GM23338 (cell line): ENCODE measurements around the gene CIDEB. TPM values are rescaled to one million over a fixed set of nuclear protein-coding genes. Genes with fewer than 3 reads are reported as not detected.

Source experiments
- ATAC-seq: fragments of 200-7000 bp; cut with Tn5 transposase; 3 replicates; pipeline ENCODE4 v1.9.1; 2020
- DNase-seq: peaks from one replicate; pipeline ENCODE4 v3.0.0-alpha.2; 2015; ENCODE audit warnings: low spot score
- H2AFZ ChIP-seq: fragments of 200-600 bp; sonication (generic); 2 replicates; pipeline ENCODE4 v1.8.0; 2016; ENCODE audit warnings: antibody characterized with exemption, mild to moderate bottlenecking, moderate library complexity
- H3F3A ChIP-seq: fragments of 200-600 bp; sonication (generic); replicated peaks from 2 replicates; pipeline ENCODE4 v1.8.0; 2017; ENCODE audit warnings: antibody characterized with exemption, mixed run types, low read depth
- H3K27ac ChIP-seq: fragments of 200-600 bp; sonication (generic); 2 replicates; pipeline ENCODE4 v1.6.1; 2016; ENCODE audit warnings: low read depth
- H3K27me3 ChIP-seq: fragments of 200-600 bp; sonication (generic); 2 replicates; pipeline ENCODE4 v1.8.0; 2016; ENCODE audit warnings: mild to moderate bottlenecking, mixed run types, moderate library complexity; ENCODE audit not compliant: insufficient read depth
- H3K36me3 ChIP-seq: fragments of 200-600 bp; sonication (generic); 2 replicates; pipeline ENCODE4 v1.8.0; 2016; ENCODE audit warnings: mild to moderate bottlenecking; ENCODE audit not compliant: insufficient read depth
- H3K4me1 ChIP-seq: fragments of 200-600 bp; sonication (generic); 2 replicates; pipeline ENCODE4 v1.8.0; 2016; ENCODE audit warnings: mild to moderate bottlenecking, moderate library complexity; ENCODE audit not compliant: insufficient read depth
- H3K4me2 ChIP-seq: fragments of 200-600 bp; sonication (generic); 2 replicates; pipeline ENCODE4 v1.7.1; 2017; ENCODE audit warnings: mixed run types
- H3K4me3 ChIP-seq: fragments of 200-600 bp; sonication (generic); 2 replicates; pipeline ENCODE4 v1.6.1; 2016; ENCODE audit warnings: mixed run types
- H3K79me2 ChIP-seq: fragments of 200-600 bp; sonication (generic); replicated peaks from 2 replicates; pipeline ENCODE4 v1.8.0; 2017; ENCODE audit warnings: mild to moderate bottlenecking; ENCODE audit not compliant: insufficient read depth
- H3K9me2 ChIP-seq: fragments of 200-600 bp; sonication (generic); 2 replicates; pipeline ENCODE4 v1.8.0; 2017; ENCODE audit not compliant: insufficient read depth
- H4K20me1 ChIP-seq: fragments of 200-600 bp; sonication (generic); replicated peaks from 2 replicates; pipeline ENCODE4 v1.8.0; 2017; ENCODE audit warnings: mild to moderate bottlenecking; ENCODE audit not compliant: insufficient read depth
- H3K27ac Mint-ChIP-seq: 2 replicates; pipeline ENCODE4 v1.8.0; 2020; ENCODE audit warnings: inconsistent platforms, mild to moderate bottlenecking, moderate library complexity, mixed read lengths
- H3K27me3 Mint-ChIP-seq: 3 replicates; pipeline ENCODE4 v1.8.0; 2022; ENCODE audit warnings: low read depth, mild to moderate bottlenecking, moderate library complexity, mixed read lengths, inconsistent platforms; ENCODE audit not compliant: insufficient read depth, poor library complexity
- H3K36me3 Mint-ChIP-seq: 3 replicates; pipeline ENCODE4 v1.8.0; 2021; ENCODE audit warnings: low read depth, mild to moderate bottlenecking, inconsistent platforms, moderate library complexity, mixed read lengths
- H3K4me1 Mint-ChIP-seq: 3 replicates; pipeline ENCODE4 v1.8.0; 2020; ENCODE audit warnings: mild to moderate bottlenecking, inconsistent platforms, mixed read lengths
- H3K4me3 Mint-ChIP-seq: 3 replicates; pipeline ENCODE4 v1.8.0; 2021; ENCODE audit warnings: moderate library complexity, mild to moderate bottlenecking, inconsistent platforms, mixed read lengths
- H3K9me3 Mint-ChIP-seq: 3 replicates; pipeline ENCODE4 v1.8.0; 2020; ENCODE audit warnings: moderate library complexity, mild to moderate bottlenecking, inconsistent platforms, mixed read lengths
- CTCF ChIP-seq, 2 experiments: fragments of 200-600 bp in 1 of 2; sonication (generic) in 1 of 2; conservative IDR thresholded peaks; 2 replicates each; pipeline versions ENCODE4 v1.5.1 to v1.6.1; 2016 to 2017; ENCODE audit warnings: antibody characterized with exemption in 2 of 2, low read depth in 2 of 2, mild to moderate bottlenecking in 2 of 2, moderate library complexity in 1 of 2
- ZNF114 ChIP-seq: fragments of 250-450 bp; sonication (Bioruptor Pico); IDR thresholded peaks from 2 replicates; pipeline ENCODE4 v1.5.0; 2020; ENCODE audit warnings: mild to moderate bottlenecking, moderate library complexity
- ZNF331 ChIP-seq: fragments of 250-450 bp; sonication (Bioruptor Pico); IDR thresholded peaks from 2 replicates; pipeline ENCODE4 v1.5.0; 2020; ENCODE audit warnings: low read depth, mild to moderate bottlenecking, moderate library complexity
- polyA plus RNA-seq: library from polyadenylated mRNA; unstranded; fragments of >200 nt; fragmentation: Nextera tagmentation; extraction: Ambion mirVana; gene quantifications from 2 replicates; pipeline ENCODE4 v1.2.1, GENCODE V29; 2016
- total RNA-seq: library from RNA; depleted of rRNA; stranded (reverse); fragments of >200 nt; shearing (Covaris generic); gene quantifications from 2 replicates; pipeline ENCODE4 v1.2.3, GENCODE V29; 2014
- TF ChIP-seq, protein P1 (sequence below): fragments of 250-450 bp; sonication (Bioruptor Pico); IDR thresholded peaks from 2 replicates; pipeline ENCODE4 v1.5.0; 2020; ENCODE audit warnings: mild to moderate bottlenecking, moderate library complexity

The CIDEB gene
- total and polyA plus RNA-seq, 2 experiments from 2014 or later, result 3.4 to 4.6 TPM

GRCh38 chr14:24325963-24326362, 18.2 kb upstream of the CIDEB start (continued):
- TF ChIP-seq, protein P1, sequence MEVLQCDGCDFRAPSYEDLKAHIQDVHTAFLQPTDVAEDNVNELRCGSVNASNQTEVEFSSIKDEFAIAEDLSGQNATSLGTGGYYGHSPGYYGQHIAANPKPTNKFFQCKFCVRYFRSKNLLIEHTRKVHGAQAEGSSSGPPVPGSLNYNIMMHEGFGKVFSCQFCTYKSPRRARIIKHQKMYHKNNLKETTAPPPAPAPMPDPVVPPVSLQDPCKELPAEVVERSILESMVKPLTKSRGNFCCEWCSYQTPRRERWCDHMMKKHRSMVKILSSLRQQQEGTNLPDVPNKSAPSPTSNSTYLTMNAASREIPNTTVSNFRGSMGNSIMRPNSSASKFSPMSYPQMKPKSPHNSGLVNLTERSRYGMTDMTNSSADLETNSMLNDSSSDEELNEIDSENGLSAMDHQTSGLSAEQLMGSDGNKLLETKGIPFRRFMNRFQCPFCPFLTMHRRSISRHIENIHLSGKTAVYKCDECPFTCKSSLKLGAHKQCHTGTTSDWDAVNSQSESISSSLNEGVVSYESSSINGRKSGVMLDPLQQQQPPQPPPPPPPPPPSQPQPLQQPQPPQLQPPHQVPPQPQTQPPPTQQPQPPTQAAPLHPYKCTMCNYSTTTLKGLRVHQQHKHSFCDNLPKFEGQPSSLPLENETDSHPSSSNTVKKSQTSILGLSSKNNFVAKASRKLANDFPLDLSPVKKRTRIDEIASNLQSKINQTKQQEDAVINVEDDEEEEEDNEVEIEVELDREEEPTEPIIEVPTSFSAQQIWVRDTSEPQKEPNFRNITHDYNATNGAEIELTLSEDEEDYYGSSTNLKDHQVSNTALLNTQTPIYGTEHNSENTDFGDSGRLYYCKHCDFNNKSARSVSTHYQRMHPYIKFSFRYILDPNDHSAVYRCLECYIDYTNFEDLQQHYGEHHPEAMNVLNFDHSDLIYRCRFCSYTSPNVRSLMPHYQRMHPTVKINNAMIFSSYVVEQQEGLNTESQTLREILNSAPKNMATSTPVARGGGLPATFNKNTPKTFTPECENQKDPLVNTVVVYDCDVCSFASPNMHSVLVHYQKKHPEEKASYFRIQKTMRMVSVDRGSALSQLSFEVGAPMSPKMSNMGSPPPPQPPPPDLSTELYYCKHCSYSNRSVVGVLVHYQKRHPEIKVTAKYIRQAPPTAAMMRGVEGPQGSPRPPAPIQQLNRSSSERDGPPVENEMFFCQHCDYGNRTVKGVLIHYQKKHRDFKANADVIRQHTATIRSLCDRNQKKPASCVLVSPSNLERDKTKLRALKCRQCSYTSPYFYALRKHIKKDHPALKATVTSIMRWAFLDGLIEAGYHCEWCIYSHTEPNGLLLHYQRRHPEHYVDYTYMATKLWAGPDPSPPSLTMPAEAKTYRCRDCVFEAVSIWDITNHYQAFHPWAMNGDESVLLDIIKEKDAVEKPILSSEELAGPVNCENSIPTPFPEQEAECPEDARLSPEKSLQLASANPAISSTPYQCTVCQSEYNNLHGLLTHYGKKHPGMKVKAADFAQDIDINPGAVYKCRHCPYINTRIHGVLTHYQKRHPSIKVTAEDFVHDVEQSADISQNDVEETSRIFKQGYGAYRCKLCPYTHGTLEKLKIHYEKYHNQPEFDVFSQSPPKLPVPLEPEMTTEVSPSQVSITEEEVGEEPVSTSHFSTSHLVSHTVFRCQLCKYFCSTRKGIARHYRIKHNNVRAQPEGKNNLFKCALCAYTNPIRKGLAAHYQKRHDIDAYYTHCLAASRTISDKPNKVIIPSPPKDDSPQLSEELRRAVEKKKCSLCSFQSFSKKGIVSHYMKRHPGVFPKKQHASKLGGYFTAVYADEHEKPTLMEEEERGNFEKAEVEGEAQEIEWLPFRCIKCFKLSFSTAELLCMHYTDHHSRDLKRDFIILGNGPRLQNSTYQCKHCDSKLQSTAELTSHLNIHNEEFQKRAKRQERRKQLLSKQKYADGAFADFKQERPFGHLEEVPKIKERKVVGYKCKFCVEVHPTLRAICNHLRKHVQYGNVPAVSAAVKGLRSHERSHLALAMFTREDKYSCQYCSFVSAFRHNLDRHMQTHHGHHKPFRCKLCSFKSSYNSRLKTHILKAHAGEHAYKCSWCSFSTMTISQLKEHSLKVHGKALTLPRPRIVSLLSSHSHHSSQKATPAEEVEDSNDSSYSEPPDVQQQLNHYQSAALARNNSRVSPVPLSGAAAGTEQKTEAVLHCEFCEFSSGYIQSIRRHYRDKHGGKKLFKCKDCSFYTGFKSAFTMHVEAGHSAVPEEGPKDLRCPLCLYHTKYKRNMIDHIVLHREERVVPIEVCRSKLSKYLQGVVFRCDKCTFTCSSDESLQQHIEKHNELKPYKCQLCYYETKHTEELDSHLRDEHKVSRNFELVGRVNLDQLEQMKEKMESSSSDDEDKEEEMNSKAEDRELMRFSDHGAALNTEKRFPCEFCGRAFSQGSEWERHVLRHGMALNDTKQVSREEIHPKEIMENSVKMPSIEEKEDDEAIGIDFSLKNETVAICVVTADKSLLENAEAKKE (CRISPR knock-in tag), result no peak
- TF ChIP-seq ZNF331 (CRISPR knock-in tag) (no peak), ZNF114 (CRISPR knock-in tag) (no peak)

DNA sequence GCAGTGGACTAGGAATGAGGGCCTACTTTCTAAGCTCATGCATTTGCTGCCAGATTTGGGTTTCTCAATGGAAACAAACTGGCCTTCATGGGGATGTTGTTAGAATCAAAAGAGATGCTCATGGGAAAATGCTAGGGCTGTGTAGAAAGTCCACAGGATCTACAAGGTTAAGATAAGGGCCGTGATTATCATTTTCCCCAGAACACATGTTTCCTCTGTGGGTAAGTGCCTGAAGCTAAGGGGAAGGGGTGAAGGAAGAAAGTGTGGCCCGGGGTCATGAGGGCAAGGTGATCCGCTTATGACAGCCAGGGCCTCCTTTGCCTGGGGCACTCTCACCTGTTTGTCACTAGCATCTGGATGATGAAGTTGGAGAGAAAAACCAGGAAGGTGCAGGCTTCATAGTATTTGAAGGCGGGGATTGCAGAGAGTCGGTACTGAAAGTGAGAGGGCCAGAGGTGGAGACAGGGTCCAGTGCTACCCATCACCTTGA, 17.3 kb upstream of the CIDEB start:
- Histone ChIP-seq H3K4me1 (no peaks in the 10 kb centered on the region), H3K27me3 (peaks cover 27% of the 10 kb centered on the region), H3K4me3 (no peak overlapping the region), H3K36me3 (no peaks in the 10 kb centered on the region), H2AFZ (no peak overlapping the region), H3K27ac (no peak overlapping the region), H4K20me1 (no peaks in the 10 kb centered on the region), H3K79me2 (no peaks in the 10 kb centered on the region), H3K9me2 (no peaks in the 10 kb centered on the region), H3K4me2 (no peak overlapping the region), H3F3A (no peaks in the 10 kb centered on the region)
- Mint-ChIP-seq H3K9me3 (no peaks in the 10 kb centered on the region; the same call in 2 of the 3 replicates), H3K27ac (no peak overlapping the region), H3K4me3 (no peak overlapping the region), H3K36me3 (no peaks in the 10 kb centered on the region; the same call in 2 of the 3 replicates), H3K27me3 (peaks cover 19% of the 10 kb centered on the region), H3K4me1 (peaks cover 2% of the 10 kb centered on the region; the same call in 1 of the 3 replicates)
- no peak for ATAC-seq
- no peak for DNase-seq
- TF ChIP-seq CTCF (conservative IDR thresholded peaks at IDR 0.05; ENCODE audit: low read depth in 2 of 2) (no peak), ZNF114 (CRISPR knock-in tag) (no peak)
- TF ChIP-seq, protein P1 (CRISPR knock-in tag), result no peak
